NCI-H446 (cell line): Measurements from ENCODE around the gene ZNF280C.

ENCODE experiments used
- DNase-seq, 2 experiments: peaks; one replicate each; lab custom pipeline; 2025; lab: John Stamatoyannopoulos, UW

Gene ZNF280C

DNA sequence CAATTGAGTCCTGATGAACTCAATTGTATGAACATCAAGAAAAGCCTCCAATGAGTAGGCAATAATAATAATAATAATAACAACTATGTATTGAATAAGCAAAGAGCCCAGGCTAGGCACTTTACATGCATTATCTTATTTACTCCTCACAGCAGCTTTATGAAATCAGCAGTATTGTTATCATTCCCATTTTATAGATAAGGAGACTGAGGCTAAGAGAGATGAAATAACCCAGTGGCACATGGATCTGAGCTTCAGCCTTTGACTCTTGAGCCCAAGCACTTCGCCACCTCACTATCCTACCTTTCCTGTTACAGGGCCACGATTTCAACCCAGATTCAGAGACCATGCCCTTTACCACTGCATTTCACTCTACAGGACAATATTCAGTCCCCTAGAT, 93.8 kb downstream of the ZNF280C start:
- DNase-seq: no peak

DNA sequence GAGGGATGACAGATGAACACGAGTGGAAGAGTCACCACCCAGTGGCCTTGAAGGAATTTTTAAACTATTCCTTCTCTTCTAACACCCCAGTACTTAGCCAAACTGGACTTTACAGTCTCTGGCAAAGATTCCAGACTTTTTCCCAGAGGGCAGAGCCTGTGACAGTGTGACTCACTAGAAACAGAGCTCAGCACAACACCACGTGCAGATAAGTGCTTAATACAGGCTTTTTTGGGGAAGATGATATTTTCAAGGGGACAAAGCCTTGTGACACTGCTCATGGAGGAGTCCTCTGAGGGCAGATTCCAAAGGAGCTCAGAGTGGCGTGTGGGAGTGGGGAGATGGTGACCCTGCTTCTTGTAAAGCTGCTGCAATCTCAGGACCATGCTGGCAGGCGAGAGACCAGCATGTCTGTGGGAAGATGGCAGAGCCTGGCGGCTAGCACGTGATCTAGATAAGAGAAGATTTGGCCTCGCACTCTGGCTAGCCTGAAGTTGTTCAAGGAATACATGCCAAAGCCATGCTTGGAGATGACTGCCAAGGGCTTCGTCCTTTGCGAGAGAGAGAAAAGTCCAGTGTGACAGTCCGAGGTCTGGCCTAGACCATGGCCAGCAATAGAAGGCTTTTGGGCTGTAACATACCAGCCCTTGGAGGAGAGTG, 94.5 kb downstream of the ZNF280C start:
- DNase-seq: no peak

DNA sequence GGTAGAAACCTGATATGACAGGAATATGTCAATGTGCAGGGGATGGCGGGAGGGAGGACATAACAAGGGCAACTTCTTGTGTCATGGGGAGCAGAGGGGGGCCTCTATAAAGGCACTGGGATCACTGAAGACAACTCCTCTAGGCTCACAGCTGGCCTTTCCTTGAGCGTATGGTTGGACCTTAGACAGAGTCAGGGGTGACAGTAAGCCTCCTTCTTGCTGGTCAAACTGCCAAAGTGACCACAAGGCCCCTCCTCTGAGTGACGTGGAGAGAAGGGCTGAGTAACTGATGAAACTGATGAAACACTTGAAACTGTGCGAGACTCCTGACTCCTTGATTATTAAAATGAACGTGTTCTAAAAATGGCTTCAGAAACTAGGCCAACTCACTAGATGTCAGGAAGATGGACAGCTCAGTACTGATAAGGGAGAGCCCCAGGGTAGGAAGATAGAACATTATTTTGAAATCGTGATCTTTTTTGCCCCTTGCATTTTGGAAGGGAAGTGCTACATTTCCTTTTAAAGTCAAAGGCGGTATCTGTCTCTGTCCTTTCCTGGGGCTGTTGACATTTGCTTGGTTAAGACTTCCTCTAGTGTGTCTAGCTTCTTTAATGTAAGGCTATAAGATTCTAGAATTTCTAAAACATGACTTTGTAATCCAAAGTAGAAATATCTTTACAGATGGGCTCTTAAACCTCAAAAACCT, 95.4 kb downstream of the ZNF280C start:
- no peak for DNase-seq

DNA sequence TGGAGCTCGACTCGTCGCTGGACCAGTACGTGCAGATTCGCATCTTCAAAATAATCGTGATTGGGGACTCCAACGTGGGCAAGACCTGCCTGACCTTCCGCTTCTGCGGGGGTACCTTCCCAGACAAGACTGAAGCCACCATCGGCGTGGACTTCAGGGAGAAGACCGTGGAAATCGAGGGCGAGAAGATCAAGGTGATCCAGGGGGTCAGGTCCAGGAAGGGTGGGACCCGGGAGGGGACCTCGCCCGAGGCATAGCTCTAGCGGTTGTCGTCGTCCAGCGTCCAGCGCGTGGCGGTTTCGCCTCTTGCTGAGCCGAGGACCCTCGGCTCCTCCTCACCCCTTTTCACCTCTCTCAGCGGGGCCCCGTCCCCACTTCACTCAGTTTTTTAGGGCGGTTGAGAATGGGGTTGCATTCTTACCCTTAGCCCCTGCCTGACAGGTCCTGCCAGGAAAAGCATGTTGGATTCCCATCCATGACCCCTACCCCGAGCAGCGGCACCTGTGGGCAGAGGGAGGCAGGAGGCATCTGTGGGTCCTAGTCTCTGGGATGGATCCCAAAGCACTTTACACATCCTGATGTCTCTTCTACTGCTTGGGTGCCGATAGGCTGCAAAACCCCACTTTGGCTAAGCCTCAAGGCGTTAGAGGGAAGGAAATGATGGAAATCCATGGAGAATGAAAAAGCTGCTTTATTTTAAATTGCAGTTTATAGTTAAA, 96.4 kb downstream of the ZNF280C start:
- DNase-seq: no peak

DNA sequence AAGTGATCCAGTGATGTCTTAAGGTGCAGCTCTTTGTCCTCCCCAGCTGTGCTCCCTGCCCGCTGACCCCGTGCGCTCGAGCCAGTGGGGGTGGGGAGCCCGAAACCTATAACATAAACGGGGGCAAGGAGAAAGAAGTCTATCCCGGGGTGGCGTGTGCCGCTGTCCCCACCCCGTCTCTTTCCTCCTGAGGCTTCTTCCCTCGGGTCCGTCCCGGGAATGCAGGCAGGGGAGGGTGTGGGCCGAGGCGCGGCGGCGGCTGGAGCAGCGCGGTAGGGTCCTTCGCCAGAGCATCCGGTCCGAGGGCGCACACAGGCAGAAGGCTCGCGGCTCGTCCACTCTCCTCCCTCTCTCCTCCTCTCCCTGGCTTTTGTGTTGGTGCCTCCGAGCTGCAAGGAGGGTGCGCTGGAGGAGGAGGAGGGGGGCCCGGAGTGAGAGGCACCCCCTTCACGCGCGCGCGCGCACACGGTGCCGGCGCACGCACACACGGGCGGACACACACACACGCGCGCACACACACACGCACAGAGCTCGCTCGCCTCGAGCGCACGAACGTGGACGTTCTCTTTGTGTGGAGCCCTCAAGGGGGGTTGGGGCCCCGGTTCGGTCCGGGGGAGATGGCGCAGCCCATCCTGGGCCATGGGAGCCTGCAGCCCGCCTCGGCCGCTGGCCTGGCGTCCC, 97.1 kb downstream of the ZNF280C start, which contains the start of gene RAB33A:
Gene RAB33A, plus strand, starts transcription at position 517 of the 681 bp plus-strand sequence. Its CDS starts 101 bp downstream, at position 618.
- DNase-seq: peak in 1 of 2 experiments; percentile 34

DNA sequence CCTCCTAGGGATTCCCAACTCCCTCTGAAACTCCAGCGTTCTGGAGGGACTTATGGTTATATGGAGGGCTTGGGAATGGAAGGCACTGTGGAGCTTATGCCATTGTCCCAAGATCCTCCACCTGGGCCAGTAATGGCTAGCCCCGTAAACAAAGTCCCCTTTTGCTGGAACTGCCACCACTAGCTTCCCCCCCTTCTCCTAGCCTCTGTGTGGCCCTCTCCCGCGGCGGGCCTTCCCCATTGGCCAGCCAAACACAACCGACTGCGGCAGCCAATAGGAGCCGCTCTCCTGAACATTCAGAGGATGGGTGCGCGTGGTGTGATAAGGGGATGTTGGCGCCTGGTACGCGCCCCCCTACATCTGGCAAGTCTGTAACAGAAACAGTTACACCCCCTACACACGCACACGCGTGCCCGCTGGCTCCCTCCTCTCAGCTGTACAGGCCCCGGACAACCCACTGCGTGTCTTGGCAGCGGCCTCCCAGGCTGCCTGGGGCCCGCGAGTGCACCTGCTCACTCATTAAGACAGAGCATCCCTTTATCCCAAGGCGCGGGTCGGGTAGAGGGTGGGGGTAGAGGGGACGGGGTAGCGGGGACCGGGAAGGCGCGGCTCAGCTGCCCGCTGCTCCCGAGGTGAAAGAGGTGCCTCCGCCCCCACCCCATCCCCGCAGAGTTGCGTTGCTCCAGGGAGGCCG, 97.8 kb downstream of the ZNF280C start:
- DNase-seq: peak; percentile 35 to 72

DNA sequence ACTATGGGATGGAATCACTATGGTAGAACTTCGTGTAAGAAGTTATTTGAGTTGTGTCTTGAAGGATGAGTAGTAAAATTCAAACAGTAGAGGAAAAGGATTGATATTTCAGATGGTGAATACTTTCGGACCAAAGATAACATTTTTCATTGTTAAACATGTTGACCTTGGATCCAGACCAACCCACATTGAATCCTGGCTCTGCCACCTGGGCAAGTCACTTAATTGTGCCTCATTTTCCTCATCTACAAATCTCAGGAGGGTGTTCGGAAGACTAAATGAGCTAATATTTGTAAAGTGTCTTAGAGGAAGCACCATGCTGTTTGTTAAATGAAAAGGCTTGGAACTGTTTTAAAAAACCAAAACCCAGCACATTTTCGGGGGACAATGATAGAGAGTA, 101.7 kb downstream of the ZNF280C start:
- no peak for DNase-seq

DNA sequence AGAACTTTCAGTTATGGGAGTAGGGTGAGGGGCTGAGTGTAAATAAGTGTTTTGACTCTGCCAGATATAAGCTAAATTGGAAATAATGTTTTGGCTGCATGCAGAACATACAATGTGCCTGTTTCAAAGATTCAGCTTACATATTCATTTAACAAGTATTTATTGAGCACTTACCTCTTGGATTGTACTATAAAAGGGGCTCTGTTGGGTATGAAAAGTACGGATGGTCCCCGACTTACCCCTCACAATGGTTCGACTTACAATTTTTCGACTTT, 102.3 kb downstream of the ZNF280C start:
- no peak for DNase-seq

DNA sequence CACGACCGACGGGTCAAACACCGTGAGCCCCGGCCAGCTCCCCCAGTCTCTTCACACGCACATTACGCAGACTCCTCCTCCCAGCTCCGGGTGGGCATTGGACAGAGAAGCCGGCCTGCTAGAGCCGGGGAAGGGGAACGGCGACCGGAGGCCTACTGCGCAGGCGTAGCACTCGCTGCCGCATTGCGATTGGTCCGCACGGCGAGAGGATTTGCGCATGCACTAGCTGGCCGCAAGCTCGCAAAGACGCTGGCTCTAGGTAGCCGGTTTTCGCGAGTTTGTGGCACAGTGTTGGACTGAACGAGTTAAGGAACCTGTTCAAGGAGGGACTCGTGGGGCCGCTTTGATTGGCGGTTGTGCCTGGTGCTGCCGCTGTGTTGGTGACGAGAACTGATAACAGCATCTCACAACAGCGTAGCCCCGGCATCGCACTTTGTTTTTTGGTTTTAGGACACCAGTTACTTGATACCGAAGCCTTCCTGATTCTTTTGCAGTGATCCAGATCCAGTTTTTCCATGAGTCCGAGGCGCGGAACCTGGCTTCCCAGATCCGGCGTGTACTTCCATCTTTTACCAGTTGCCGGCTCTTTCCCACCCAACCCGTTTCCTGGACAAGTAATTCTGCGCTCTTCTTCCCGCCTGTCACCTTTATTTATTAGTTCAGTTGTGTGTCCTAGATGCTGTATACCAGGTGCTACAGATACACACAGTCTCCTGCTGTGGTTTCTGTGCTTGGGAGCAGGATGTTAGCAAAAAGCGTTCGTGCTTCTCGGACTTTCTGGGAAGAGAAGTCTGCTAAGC, 102.8 kb downstream of the ZNF280C start, which contains the start of gene AIFM1:
Gene AIFM1, minus strand, starts transcription at position 139 of the 800 bp plus-strand sequence. CDS start 185 bp downstream, outside the sequence.
- DNase-seq: peak; percentile 88 to 93

DNA sequence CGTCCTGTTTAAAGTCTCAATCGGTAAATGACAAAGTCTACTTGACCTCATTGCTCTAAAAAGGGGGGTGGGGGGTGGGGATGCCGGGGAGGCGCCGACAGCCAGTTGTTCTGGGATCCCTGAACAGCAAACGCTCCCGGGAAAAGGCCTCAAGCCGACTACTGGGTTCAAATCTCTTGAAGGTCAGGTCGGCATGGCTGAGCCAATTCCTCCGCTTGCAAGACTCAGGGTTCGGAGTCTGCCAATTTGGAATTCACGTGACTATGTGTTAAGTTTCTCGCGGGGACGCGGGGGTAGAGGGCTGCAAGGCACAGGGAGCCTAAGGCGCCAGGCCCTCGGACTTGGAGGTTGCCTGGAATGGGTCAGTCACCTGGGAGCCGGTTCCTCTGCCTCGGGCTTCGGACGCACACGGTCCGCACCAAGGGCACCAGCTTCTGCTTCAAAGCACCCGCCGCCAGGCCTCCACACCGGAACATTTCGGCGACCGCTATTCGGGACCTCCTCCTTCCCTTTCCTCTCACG, 103.5 kb downstream of the ZNF280C start:
- no peak for DNase-seq

DNA sequence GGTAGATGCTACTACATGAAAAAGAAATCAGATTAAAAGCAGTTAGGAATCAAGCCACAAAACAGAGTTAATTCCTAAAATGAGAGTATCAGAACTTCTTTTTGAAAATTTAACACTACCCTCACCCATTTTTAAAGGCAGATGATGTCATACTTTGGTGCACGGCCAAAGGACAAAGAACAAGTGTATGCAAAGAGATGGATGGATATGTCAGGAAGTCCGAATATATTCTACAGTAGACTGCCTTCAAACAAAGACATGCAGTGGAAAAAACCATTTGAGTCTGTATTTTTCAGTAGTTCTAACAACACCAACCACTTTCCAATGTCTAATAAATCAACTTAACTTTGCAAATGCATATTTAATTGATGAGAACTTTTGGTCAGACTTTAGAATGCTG, 105.3 kb downstream of the ZNF280C start:
- no peak for DNase-seq

DNA sequence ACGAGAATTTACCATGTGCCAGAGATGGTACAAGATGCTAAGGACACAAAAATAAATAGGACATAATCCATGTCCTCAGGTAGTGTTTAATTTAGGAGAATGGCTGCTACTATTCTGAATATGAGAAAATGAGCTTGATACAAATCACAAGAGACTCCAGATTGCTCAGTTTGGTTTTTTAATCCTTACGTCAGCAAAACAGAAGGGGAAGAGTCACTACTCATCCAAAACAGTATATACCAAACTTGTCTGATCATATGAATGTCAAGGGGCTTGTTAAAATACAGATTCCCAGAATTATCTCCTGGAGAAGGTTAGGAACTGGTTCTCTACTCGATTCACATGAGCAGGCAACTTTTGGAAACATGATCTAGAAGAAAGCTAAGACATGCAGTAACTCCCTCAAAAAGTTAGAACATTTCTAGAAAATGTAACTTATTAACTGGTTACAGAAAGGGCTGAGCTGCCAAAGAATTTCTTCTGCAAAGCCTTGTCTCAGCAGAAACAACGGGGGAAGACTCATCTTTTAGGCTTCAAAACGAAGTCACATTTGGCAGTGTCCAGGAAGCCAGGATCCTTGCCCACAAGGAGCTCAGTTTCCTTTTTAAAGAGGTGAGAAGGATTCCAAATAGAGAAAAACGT, 106.5 kb downstream of the ZNF280C start:
- no peak for DNase-seq

DNA sequence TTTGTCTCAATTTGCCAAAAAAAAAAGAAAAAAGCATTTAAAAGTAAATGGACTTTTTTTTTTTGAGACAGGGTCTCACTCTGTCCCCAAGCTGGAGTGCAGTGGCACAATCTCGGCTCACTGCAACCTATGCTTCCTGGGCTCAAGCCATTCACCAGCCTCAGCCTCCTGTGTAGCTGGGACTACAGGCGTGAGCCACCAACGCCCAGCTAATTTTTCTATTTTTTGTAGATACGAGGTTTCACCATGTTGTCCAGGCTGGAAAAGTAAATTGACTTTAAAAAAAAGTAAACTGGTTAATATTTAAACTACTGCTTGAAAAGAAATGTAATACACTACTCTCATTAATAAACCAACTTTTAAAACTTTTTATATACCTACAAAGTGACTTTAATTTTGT, 108.9 kb downstream of the ZNF280C start:
- DNase-seq: no peak

DNA sequence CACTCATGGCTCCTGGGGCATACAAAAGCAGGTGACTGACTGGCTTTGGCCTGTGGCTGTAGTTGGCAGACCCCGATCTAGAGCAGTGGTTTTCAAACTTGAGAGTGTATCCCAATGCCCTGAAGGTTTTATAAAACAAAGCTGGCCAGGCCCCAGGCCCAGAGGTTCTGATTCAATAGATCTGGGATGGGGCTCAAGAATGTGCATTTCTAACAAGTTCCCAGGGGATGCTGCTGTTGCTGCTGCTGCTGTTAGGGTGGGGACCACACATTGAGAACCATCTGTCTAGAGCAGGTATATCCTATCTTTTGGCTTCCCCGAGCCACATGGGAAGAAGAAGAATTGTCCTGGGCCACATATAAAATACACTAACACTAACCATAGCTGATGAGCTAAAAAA, 110.4 kb downstream of the ZNF280C start:
- no peak for DNase-seq

DNA sequence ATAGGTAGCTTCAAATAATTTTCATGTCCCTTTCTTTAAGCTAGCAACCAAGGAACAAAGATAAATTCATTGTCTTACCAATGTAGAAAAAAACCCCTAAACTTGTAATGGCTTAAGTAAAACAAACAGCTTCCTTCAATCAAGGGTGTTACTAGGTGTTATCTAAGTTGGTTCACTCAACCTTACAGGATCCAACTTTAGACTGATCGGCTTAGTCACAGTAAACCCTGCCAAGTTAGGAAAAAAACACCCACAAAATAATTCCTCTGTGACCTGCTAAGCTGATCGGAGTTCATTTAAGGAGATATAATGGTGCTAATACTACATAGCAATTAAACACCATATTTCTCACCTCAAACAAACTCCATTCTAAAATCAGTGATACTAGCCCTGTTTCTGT, 113.1 kb downstream of the ZNF280C start:
- no peak for DNase-seq
